GM12878 (cell line): ENCODE data around the gene MPP1. TPM values are rescaled to one million over a fixed set of nuclear protein-coding genes. Genes with fewer than 3 reads are reported as not detected.

ENCODE experiments used
- ATAC-seq: fragments of 200-7000 bp; cut with Tn5 transposase; 3 replicates; pipeline ENCODE4 v1.9.1; 2020; ENCODE audit warnings: mild to moderate bottlenecking, moderate library complexity
- BruUV-seq: library from RNA; stranded (reverse); fragments of 400-500 nt; replicated peaks from 2 replicates; lab custom pipeline; 2021; lab: Mats Ljungman, UMichigan
- CTCF ChIA-PET: fragments of 300-600 bp; sonication (Branson Sonifier 250); formaldehyde crosslinking; extraction: SDS; loops from one replicate; lab custom pipeline; 2021; ENCODE audit warnings: inconsistent platforms; lab: Yijun Ruan, JAX
- POLR2A ChIA-PET: fragments of 350-600 bp; formaldehyde crosslinking; extraction: SDS; loops from one replicate; lab custom pipeline; 2021; ENCODE audit warnings: inconsistent platforms; lab: Charles Lee
- RAD21 ChIA-PET: fragments of 300-600 bp; sonication (Branson Sonifier 250); formaldehyde crosslinking; loops from one replicate; lab custom pipeline; 2023; ENCODE audit warnings: antibody characterized with exemption; ENCODE audit not compliant: unreplicated experiment; lab: Charles Lee
- SMC1A ChIA-PET: fragments of 300-600 bp; sonication (Branson Sonifier 250); formaldehyde crosslinking; loops from one replicate; lab custom pipeline; 2023; ENCODE audit not compliant: unreplicated experiment, uncharacterized antibody; lab: Charles Lee
- DNase-seq: peaks from one replicate; pipeline ENCODE4 v3.0.0-alpha.2; 2011; ENCODE audit warnings: low read depth, low spot score
- FAIRE-seq: peaks from 3 replicates; lab custom pipeline; 2011; peaks lifted over from hg19 to GRCh38; lab: Jason Lieb, UNC
- H2AFZ ChIP-seq: 2 replicates; pipeline ENCODE4 v1.6.0; 2011; ENCODE audit warnings: low read depth, low read length, control low read depth; ENCODE audit not compliant: control insufficient read depth
- H3K27ac ChIP-seq: 2 replicates; pipeline ENCODE4 v1.5.1; 2011; ENCODE audit warnings: control low read depth; ENCODE audit not compliant: control insufficient read depth, insufficient read depth
- H3K27me3 ChIP-seq, 2 experiments: replicated peaks in 1 of 2; 2 replicates each; pipeline versions ENCODE4 v1.6.0 to v1.6.1; 2011; ENCODE audit warnings: low read length in 1 of 2; ENCODE audit not compliant: control insufficient read depth in 2 of 2, insufficient read depth in 2 of 2
- H3K36me3 ChIP-seq, 2 experiments: 2 replicates each; pipeline ENCODE4 v1.5.1; 2011; ENCODE audit warnings: low read length in 1 of 2; ENCODE audit not compliant: control insufficient read depth in 2 of 2, insufficient read depth in 2 of 2
- H3K4me1 ChIP-seq: 2 replicates; pipeline ENCODE4 v1.6.1; 2011; ENCODE audit warnings: mild to moderate bottlenecking, low read length, moderate library complexity, mixed read lengths; ENCODE audit not compliant: control insufficient read depth, insufficient read depth
- H3K4me2 ChIP-seq: 2 replicates; pipeline ENCODE4 v1.6.0; 2011; ENCODE audit warnings: control low read depth; ENCODE audit not compliant: control insufficient read depth, insufficient read depth
- H3K4me3 ChIP-seq: fragments of 200-600 bp; sonication (generic); 2 replicates; pipeline ENCODE4 v1.5.1; 2016
- H3K79me2 ChIP-seq: 2 replicates; pipeline ENCODE4 v1.6.0; 2011; ENCODE audit warnings: low read length; ENCODE audit not compliant: control insufficient read depth, insufficient read depth
- H3K9ac ChIP-seq: 2 replicates; pipeline ENCODE4 v1.8.0; 2011; ENCODE audit warnings: low read length, control low read depth, mixed read lengths; ENCODE audit not compliant: control insufficient read depth, insufficient read depth
- H3K9me3 ChIP-seq: replicated peaks from 3 replicates; pipeline ENCODE4 v1.5.1; 2011; ENCODE audit warnings: mild to moderate bottlenecking, low read length; ENCODE audit not compliant: control insufficient read depth, insufficient read depth
- H4K20me1 ChIP-seq: 2 replicates; pipeline ENCODE4 v1.6.0; 2011; ENCODE audit not compliant: control insufficient read depth, insufficient read depth
- CBX5 ChIP-seq: sonication (generic); IDR thresholded peaks from 2 replicates; pipeline ENCODE4 v1.6.1; 2016; ENCODE audit warnings: low read depth, moderate library complexity, mild to moderate bottlenecking, inconsistent platforms
- FOXK2 ChIP-seq: fragments of 450-650 bp; IDR thresholded peaks from 2 replicates; pipeline ENCODE4 v1.6.1; 2017; ENCODE audit warnings: mild to moderate bottlenecking, moderate library complexity
- HCFC1 ChIP-seq: fragments of 150-350 bp; IDR thresholded peaks from 2 replicates; pipeline ENCODE4 v1.6.1; 2014; ENCODE audit warnings: low read length
- RBBP5 ChIP-seq: fragments of 200-600 bp; sonication (generic); conservative IDR thresholded peaks from 2 replicates; pipeline ENCODE4 v1.6.1; 2016
- SIN3A ChIP-seq: IDR thresholded peaks from 2 replicates; pipeline ENCODE4 v1.6.1; 2012; ENCODE audit warnings: low read depth, low read length, improper control_type of control experiment
- SMARCA5 ChIP-seq: fragments of 450-650 bp; IDR thresholded peaks from 2 replicates; pipeline ENCODE4 v1.6.1; 2017; ENCODE audit warnings: mild to moderate bottlenecking
- WGBS: methylation state at CpG from one replicate; pipeline ENCODE4 v1.1.6; 2016; ENCODE audit warnings: low lambda C conversion rate; ENCODE audit not compliant: insufficient replicate concordance, insufficient coverage; ENCODE audit errors: missing lambda C conversion rate; 5-methylcytosine and 5-hydroxymethylcytosine counted together
- in situ Hi-C: fragments of 300-500 bp; cut with MboI; formaldehyde crosslinking; loops from 9 replicates; pipeline ENCODE4 v1.14.3; 2018; ENCODE audit warnings: mixed read lengths
- intact Hi-C: fragments of 100-400 bp; cut with micrococcal nuclease; formaldehyde crosslinking; loops from one replicate; pipeline ENCODE4 v1.14.2; 2022; ENCODE audit not compliant: unreplicated experiment
- polyA plus RNA-seq, 11 experiments: library from polyadenylated mRNA; depleted of rRNA in 4 of 11; unstranded in 6 of 11; stranded (reverse) in 5 of 11; fragments of >200 nt; fragmentation: Nextera tagmentation in 4 of 11; fragmentation: Illumina TruSeq in 1 of 11; extraction: Ambion mirVana in 4 of 11; extraction: Trizol in 1 of 11; gene quantifications; 1 replicate in 1 of 11; 2 replicates in 10 of 11; pipeline versions ENCODE4 v1.2.1 to v1.2.3, GENCODE V29; 2011 to 2016; ENCODE audit warnings: inconsistent platforms in 2 of 11, missing spikeins in 2 of 11, low read depth in 1 of 11
- total RNA-seq, 4 experiments: library from RNA; depleted of rRNA in 3 of 4; stranded (reverse); fragments of >200 nt in 3 of 4; fragmentation: Illumina TruSeq in 1 of 4; extraction: Trizol in 1 of 4; gene quantifications; 2 replicates each; pipeline versions ENCODE4 v1.2.1 to v1.2.3, GENCODE V29; 2013 to 2021
- TF ChIP-seq, protein P1 (sequence below): fragments of 450-650 bp; IDR thresholded peaks from 2 replicates; pipeline ENCODE4 v1.6.1; 2016; ENCODE audit warnings: mild to moderate bottlenecking
- TF ChIP-seq, protein P2 (sequence below): IDR thresholded peaks from 2 replicates; pipeline ENCODE4 v1.6.1; 2011; ENCODE audit warnings: low read depth, low read length, improper control_type of control experiment, borderline replicate concordance

MPP1 gene
- total and polyA plus RNA-seq, 10 of the 15 experiments (the other 5 are each of a cell fraction or from before 2014, with no cell fraction given), result 1.9 to 20.1 (median 14.8) TPM

DNA sequence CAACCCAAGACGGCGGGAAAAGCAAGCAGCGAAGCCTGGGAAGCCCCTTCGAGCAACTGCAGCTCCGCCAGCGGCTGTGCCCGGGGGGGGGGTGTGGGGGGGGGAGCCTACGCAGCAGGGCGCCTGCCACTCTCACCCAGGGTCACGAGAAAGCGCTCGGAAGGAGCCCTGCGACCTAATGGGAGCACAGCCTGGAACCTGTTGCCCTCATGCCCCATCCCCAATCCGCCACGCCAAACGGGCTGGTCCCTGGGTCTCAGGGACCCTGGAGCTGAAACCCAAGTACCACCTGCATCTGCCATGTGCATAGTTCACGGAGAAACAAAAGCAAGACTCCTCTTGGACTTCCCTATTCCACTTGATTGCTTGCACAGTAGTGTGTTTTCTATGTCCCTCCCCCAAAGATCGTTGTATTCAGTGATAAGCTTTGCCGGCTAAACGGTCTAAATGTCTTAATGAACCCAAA is 54.0 kb downstream of the MPP1 start:
- RAD21 ChIA-PET, result interaction anchor here (1.3 kb wide), 1 partner anchor 34 kb away, joined by 3 read pairs; no protein-coding TSS in a partner anchor
- DNase-seq (no peak), FAIRE-seq (no peak), ATAC-seq (no peak)
- no peaks in the 10 kb centered on the region for H4K20me1 ChIP-seq
- no peak overlapping the region for H3K9ac ChIP-seq
- no TSS peak for BruUV-seq
- POLR2A ChIA-PET, result no interaction called here
- no peak overlapping the region for H3K4me2 ChIP-seq
- H3K4me1 ChIP-seq, result no peaks in the 10 kb centered on the region
- H3K36me3 ChIP-seq, result no peaks in the 10 kb centered on the region
- 43% methylated on average over 7 of the region's 20 CpGs for WGBS
- no peak overlapping the region for H3K4me3 ChIP-seq
- intact Hi-C loops (no loop called here), in situ Hi-C loops (no loop called here)
- H3K27ac ChIP-seq, result no peak overlapping the region
- no peaks in the 10 kb centered on the region for H3K9me3 ChIP-seq
- SMC1A ChIA-PET, result interaction anchor here (1.4 kb wide), 1 partner anchor 78 kb away, joined by 5 read pairs; no protein-coding TSS in a partner anchor
- CTCF ChIA-PET, result interaction anchor here (1.2 to 3.1 kb wide), 3 partner anchors 11 to 12 kb away, joined by 3 to 24 read pairs (median 4); partner anchors contain the start of gene DKC1
- H3K79me2 ChIP-seq, result no peaks in the 10 kb centered on the region
- TF ChIP-seq, protein P1, sequence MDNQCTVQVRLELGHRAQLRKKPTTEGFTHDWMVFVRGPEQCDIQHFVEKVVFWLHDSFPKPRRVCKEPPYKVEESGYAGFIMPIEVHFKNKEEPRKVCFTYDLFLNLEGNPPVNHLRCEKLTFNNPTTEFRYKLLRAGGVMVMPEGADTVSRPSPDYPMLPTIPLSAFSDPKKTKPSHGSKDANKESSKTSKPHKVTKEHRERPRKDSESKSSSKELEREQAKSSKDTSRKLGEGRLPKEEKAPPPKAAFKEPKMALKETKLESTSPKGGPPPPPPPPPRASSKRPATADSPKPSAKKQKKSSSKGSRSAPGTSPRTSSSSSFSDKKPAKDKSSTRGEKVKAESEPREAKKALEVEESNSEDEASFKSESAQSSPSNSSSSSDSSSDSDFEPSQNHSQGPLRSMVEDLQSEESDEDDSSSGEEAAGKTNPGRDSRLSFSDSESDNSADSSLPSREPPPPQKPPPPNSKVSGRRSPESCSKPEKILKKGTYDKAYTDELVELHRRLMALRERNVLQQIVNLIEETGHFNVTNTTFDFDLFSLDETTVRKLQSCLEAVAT, result no peak
- no peak for TF ChIP-seq RBBP5
- TF ChIP-seq FOXK2, result no peak
- TF ChIP-seq, protein P2, sequence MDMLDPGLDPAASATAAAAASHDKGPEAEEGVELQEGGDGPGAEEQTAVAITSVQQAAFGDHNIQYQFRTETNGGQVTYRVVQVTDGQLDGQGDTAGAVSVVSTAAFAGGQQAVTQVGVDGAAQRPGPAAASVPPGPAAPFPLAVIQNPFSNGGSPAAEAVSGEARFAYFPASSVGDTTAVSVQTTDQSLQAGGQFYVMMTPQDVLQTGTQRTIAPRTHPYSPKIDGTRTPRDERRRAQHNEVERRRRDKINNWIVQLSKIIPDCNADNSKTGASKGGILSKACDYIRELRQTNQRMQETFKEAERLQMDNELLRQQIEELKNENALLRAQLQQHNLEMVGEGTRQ, result no peak
- TF ChIP-seq SMARCA5, result no peak
- no peak for TF ChIP-seq HCFC1
- TF ChIP-seq CBX5, result no peak
- no peak for TF ChIP-seq SIN3A
- peak overlapping the region; percentile 44 for H2AFZ ChIP-seq
- H3K27me3 ChIP-seq, result no peaks in the 10 kb centered on the region
